GM18498 (cell line): ENCODE data around the gene HCFC1R1.

Experiments
- ATAC-seq: cut with Tn5 transposase; IDR thresholded peaks from one replicate; pipeline ENCODE4 v1.9.1; 2021; ENCODE audit warnings: mild to moderate bottlenecking, moderate library complexity; ENCODE audit not compliant: unreplicated experiment

The HCFC1R1 gene

DNA sequence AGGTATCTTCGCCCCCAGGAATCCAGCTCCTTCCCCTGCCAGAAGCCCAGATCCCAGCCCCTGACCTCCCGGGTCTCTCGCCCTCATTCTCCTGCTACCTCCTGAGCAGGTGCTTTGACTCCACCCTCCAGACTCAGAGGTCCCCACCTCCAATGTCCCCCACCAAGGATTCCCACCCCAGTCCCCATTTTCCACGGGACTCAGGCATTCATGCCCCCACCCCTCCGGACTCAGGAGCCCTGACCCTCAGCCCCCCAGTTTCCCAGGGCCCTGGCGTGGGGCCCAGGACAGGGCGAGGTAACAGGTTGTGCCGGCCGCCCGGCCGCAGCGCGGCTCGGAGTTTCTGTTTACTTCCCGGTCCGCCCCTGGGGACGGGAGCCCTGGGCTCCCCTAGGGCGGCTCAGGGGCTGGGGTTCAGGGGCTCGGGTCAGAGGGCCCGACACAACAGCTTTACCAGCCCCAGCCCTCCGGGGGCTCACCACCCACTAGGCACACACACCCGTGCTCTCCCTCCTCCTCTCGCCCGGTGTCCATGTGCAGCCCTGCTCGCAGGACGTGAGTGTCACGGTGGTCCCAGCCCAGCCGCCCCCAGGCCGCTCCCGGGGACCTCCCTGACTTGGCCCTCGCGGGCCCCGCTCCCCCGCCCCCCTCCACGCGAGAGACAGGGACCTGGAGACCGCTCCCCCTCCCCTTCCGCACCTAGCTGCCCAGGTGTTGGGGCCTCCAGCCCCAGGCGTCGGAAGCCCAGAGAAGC, 12.4 kb upstream of the HCFC1R1 start:
- no peak for ATAC-seq

DNA sequence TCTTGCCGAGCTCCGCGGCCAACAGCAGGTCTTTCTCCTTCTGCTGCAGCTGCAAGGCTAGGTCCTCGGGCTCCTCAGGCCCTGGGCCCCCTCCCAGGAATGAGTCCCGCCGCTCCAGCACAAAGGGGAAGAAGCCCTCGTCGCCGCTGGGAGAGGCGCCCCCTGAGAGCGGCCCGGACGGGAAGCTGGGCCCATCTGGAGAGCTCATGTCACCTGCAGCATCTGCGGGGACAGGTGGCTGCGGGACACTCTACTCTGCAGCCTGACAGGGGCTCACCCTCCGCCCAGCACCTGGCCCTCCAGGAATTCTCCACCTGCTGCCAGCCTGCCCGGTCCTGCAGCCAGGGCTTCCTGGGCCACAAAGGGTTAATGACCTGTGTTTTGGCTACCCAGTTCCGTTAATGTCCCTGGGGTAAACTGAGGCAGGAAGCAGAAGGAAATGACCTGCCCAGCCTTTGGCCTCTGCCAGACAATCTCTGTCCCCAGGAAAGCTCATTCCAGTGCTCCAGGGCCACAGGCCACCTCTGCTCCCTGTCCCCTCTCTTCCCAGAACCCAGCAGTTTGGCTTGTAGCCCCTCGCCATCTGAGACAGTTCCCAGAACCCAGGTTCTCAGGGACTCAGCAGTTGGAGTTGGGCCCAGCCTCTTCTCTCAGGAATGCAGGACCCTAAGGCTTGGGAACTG, 11.7 kb upstream of the HCFC1R1 start:
- no peak for ATAC-seq

DNA sequence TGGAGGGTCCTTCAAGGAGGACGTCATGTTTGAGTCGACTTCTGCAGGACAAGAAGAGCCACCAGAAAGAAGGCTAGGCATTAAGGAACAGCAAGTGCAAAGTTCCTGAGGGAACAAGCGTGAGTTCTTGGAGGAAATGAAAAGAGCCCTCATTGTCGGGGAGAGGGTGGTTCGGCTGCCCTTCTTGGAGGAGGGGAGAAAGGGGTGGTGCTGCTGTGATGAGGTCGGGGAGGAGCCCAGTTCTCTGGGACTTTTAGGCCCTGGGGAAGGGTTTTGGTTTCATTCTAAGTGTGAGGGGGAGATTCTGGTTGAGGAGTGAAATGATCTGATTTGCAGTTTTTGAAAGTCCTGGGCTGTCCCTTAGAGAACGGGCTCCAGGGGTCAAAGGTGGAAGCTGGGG, 8.9 kb upstream of the HCFC1R1 start:
- no peak for ATAC-seq

DNA sequence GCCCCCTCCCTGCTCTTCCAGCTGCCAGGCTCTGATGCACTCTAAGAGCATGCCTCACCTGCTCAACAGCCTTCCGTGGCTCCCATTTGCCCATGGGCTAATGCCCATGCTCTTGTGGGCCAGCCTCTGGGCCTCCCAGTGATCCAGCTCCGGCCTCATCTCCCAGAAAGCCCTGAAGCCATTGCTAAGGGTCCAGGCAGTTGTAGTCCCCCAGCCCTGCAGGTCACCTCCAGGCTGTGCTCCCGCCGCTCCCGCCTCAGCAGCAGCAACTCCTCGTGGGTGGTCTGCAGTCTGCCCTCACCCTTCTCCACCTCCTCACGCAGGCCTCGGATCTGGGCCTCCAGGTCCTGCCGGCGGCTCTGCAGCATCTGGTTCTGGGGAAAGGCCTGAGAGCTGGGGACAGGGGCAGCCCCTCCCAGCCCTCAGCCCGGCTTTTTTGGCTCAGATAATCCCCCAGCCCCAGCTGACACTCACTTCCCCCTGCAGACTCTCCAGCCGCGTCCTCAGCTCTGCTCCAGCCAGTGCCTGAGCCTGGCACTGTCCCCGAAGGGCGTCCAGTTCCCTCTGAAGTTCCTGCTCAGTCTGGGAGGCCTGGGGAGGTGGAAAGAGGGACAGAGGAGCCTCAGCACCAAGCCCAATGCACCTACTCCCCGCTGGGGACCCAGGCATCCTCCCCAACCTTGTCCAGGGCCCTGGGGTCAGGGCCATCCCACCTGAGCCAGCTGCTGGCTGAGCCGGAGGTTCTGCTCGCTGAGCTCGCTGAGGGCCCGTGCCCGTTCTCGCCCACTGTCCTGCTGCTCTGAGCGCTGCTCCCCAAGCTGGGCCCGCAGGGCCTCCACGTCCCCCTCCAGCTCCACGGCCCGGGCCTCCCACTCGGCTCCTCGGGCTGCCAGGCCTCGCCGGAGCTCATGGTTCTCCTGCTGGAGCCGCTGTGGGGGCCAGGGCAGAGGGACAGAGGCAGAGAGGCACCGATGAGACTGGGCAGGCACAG, 6.8 kb upstream of the HCFC1R1 start:
- no peak for ATAC-seq

DNA sequence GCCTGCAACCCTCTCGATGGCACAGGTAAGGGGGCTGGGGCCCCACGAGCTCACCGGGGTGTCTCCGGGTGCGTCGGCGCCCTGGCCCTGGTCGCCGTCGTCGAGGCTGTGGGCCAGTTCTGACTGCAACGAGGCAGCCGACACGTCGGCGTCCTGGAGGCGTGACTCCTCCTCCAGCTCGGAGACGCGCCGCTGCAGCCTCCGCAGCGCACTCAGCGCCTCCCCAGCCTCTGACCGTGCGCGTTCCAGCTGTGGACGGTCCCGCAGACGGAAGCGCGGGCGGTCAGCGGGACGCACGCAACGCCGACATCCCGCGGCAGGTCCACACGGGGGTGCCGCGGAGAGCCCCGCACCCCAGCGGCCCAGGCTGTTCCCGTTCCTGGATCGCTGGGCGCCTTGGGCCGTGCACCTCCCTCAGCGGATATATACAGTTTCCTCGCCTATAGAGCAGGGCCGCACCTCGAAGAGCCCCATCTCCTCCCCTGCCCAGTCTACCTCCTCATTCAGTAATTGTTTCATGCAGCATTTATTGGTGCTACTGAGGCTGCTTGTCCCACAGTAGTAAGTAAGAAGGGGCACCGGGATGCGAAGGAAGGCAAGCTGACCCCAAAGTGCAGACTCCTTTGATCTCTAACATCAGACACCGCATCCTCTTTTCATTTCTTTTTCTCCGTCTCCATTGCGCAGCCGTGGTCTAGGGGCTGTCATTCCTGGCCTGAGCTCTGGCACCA, 5.9 kb upstream of the HCFC1R1 start:
- no peak for ATAC-seq

DNA sequence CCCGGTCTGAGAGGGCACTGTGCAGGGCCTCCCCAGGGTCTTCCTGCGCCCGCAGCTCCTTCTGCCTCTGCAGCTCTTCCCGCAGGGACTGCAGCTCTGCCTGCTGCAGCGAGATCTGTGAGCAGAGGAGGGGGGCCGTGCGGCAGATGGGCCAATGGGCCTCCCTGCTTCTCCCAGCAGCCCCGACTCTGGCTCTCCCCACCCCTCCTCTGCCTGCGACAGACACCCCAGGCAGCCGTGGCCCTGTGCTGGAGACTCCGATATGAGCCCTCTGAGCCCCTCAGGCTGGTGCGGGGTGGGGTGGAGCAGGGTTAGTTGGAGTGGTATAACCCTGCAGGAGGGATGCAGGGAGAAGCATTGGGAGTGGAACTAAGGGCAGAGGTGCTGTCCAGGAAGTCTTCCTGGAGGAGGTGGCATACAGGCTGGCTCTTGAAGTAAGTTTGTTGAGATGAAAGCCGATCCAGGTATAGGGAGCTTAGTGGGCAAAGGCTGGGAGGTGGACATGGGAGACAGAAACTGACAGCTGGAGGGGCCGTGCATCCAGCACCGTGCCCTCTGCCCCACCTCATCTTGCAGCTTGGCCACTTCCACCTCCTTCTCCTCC, 5.1 kb upstream of the HCFC1R1 start:
- no peak for ATAC-seq

DNA sequence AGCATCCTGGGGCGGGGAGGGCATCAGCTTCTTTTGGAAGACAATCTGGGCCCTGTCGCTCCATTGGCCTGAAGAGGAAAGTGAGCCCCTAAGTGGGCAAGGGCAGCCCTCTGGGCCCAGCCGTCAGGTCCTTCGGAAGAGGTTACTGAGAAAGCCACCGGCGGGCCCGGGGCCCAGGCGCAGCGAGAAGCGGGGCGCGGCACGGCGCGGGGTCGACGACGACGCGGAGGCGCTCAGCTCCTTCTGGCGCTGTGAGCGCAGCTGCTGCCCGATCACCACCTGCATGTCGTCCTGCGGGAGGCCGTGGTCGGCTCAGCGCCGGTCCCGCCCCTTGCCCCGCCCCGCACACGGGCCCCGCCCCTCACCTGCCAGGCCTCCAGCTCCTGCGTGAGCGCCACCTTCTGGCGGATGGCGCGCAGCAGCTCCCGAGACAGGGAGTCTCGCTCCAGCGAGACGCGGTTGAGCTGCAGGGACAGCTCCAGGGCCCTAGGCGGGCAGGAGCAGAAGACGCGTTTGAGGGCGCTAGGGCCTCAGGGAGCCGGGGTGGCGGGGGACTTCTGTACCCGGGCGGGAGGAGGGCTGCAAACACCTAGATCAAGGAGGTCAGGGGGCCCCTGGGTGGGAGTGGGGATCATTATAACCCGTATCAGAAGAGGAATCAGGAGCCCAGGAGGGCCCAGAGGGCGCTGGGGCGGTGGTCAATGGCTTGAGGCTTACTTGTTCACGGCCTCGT, 4.4 kb upstream of the HCFC1R1 start:
- peak; percentile 31 for ATAC-seq

DNA sequence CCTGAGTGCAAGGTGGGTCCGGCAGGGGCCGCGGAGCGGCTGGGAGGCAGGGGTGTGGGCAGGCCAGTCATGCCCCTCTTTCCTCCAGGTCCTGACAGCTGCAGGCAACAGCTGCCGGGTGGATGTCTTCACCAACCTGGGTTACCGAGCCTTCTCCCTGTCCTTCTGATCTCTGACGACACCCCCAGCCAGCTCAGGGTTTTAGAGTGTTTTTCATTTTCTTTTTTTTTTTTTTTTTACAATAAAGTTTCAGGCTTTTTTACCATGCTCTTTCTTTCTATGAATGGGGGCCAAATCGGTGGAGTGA, 3.7 kb upstream of the HCFC1R1 start:
- ATAC-seq: no peak

DNA sequence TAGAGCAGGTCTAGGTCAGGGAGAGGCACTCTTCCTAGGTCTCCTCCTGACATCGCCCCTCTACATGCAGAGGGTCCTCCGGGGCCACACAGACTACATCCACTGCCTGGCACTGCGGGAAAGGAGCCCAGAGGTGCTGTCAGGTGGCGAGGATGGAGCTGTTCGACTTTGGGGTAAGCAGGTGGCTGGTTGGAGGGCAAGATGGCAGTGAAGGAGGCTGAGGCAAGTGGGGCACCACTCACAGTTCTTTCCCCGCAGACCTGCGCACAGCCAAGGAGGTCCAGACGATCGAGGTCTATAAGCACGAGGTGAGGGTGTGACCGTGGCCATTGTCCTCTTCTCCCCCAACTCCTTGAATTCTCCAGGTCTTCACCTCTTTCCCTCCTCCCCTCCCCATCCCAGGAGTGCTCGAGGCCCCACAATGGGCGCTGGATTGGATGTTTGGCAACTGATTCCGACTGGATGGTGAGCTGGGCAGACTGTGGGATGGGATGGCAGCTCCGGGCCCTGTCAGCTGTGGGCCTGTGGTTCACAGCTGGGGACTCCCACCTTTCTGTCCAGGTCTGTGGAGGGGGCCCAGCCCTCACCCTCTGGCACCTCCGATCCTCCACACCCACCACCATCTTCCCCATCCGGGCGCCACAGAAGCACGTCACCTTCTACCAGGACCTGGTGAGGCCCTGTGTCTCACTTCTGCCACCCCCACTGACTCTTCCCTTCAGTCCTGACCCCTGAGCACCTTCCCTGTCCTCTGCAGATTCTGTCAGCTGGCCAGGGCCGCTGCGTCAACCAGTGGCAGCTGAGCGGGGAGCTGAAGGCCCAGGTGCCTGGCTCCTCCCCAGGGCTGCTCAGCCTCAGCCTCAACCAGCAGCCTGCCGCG, 3.1 kb upstream of the HCFC1R1 start:
- ATAC-seq: no peak

DNA sequence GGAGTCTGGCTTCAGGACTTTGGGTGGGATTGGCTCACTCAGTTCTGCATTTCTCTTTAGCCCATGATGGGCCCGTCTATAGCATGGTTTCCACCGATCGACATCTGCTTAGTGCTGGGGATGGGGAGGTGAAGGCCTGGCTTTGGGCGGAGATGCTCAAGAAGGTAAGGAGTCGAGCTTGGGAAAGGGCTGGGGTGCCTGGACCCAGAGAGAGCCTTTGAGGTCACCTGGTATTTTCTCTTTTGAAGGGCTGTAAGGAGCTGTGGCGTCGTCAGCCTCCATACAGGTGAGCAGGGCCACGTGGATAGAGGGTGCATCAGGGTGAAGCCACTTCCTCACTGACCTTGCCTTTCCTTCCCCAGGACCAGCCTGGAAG, 2.2 kb upstream of the HCFC1R1 start:
- no peak for ATAC-seq

DNA sequence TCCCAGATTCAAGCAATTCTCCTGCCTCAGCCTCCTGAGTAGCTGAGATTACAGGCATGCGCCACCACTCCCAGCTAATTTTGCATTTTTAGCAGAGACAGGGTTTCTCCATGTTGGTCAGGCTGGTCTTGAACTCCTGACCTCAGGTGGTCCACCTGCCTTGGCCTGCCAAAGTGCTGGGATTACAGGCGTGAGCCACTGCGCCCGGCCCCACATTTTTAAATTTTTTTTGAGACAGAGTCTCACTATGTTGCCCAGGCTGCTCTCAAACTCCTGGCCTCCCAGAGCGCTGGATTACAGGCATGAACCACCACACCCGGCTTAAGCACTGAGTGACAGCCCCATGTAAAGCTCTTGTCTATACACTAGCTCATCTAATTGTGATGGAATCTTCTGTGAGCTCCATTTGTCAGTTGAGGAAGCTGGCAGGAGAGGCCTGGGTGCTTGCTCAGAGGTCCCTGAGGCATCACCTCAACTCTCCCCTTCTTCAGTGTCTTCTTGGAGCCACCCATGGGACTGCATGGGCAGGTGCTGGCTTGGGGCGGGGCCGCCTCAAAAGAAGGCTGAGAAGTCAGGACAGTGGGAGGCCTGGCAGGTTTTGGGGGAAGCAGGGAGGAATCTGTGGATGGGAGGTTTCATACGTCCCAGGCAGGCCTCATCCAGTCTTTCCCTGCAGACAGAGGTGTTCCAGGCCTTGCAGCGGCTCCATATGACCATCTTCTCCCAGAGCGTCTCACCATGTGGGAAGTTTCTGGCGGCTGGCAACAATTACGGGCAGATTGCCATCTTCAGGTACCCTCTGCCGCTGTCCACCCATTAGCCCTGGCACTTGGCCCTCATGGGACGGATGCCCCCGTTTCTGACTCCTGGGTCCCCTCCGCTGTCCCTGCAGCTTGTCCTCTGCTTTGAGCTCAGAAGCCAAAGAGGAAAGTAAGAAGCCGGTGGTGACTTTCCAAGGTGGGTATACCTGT, 1.6 kb upstream of the HCFC1R1 start:
- ATAC-seq: no peak

DNA sequence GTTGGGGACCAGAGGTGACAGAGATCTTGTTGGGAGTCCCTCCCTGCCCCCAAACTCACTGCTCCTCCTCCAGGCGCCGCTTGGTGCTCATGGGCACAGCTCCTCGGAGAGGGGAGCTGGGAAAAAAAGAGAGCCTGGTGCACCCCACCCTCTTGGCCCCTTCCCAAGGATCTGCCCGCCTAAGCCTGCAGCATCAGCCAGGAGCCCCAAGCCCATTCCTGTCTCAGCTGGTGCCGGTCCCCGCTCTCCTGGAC, 400 bp downstream of the HCFC1R1 start:
- peak; percentile 1 for ATAC-seq

DNA sequence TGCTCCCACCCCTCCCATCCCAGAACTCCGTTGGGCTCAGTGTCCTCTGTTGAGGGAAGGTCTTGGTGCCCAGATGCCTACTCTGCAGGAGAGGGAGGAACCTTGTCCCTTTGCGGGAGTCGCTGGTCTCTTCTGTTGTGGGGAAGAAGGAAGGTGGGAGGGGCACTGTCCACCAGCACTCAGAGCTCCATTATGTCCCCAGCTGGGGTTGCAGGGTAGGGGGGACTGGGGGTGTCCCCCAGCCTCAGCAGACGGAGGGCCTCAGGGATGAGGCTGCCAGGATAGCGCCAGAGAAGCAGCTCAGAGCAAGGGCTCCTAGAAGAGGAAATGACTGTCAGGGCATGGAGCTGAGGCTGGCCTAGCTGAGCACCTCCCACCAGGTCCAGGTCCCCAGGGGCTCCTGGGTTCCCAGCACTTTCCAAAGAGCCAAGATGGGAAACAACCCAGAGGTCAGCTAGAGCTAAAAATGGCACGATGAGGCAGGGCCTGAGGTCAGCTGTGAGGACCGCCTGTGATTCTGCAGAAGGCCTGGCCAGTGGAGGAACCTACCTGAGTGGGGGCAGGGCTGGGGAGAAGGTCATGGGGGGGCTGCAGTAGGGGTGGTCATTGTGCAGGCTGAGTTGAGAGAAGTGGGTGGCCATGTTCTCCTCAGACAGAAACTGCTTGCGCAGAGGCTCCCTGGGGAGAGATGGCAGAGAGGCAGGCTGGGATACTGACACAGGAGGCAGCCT, 893 bp downstream of the HCFC1R1 start:
- ATAC-seq: no peak

DNA sequence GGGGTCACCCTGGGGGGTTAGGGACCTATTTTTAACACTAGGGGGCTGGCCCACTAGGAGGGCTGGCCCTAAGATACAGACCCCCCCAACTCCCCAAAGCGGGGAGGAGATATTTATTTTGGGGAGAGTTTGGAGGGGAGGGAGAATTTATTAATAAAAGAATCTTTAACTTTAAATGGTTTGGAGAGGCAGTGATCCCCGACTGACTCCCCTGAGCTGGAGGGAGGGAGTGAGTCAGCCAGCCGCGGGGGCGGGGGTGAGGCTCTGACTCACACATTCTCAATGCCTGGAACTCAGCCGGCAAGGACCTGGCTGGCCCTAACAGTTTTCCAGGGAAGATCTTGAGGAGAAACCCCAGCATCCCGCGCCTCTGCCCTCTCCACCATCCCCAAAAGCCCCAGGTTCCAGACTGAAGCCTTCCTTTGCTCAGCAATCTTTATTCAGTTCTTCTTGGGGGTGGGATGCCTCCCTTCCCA, 1.5 kb downstream of the HCFC1R1 start:
- no peak for ATAC-seq

DNA sequence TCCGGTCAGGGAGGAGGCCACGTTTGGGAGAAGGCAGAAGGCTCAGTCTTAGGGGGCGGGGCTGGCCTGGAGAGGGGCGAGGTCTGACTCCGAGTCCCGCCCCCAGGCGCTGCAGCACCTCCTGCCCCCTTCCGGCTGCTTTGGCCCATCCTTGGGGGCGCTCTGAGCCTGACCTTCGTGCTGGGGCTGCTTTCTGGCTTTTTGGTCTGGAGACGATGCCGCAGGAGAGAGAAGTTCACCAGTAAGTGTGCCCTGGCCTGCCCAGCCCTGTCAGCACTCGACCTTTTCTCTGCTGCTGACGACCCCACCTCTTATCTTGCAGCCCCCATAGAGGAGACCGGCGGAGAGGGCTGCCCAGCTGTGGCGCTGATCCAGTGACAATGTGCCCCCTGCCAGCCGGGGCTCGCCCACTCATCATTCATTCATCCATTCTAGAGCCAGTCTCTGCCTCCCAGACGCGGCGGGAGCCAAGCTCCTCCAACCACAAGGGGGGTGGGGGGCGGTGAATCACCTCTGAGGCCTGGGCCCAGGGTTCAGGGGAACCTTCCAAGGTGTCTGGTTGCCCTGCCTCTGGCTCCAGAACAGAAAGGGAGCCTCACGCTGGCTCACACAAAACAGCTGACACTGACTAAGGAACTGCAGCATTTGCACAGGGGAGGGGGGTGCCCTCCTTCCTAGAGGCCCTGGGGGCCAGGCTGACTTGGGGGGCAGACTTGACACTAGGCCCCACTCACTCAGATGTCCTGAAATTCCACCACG, 2.1 kb downstream of the HCFC1R1 start:
- ATAC-seq: no peak

DNA sequence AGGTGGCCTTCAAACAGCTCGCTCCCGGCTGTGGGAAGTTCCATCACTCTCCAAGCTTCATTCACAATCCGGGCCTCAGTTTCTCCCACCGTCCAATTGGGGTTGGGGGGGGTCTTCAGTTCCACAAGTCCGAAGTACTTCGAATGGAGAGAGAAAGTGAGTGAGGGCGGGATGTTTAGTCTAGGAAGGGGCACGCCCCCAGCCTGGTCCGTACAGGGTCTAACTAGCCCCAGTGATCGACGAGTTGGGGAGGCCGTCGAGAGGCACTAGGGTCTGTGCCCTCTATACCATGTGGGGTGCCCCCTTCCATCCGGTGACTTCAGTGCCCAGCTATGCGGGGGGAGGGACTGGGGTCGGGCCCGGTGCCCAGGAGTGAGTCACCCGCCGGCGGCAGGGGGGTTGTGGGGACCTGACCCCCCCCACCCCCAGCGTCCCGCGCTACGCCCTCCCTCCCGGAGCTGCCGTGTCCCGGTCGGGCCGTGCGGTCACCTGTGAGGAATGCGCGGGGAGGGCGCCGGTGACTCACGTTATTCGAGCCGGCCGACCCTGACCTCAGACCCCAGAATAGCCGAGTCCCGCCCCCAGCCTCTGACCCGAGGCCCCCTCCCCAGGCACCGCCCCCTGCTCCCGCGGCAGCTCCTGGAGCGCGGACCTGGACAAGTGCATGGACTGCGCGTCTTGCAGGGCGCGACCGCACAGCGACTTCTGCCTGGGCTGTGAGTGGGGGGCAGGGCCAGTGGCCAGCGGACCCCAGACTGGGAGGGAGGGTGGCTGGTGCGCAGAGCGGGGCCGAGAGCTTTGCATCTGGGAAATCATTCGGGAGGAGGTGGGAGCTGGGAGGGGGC, 2.9 kb downstream of the HCFC1R1 start:
- no peak for ATAC-seq
